NCI-H82 treated with DMSO at 0.1 percent for 48 hours (cell line): ENCODE measurements around the gene HIP1.
"Not testable (repeated sequence)": the region's sequence is repeated elsewhere in the genome, so short reads cannot be mapped to it uniquely, and the experiment has no call there.

Experiments used
- DNase-seq: peaks from one replicate; lab custom pipeline; 2025; ENCODE audit not compliant: unreplicated experiment; lab: John Stamatoyannopoulos, UW

Gene HIP1

DNA sequence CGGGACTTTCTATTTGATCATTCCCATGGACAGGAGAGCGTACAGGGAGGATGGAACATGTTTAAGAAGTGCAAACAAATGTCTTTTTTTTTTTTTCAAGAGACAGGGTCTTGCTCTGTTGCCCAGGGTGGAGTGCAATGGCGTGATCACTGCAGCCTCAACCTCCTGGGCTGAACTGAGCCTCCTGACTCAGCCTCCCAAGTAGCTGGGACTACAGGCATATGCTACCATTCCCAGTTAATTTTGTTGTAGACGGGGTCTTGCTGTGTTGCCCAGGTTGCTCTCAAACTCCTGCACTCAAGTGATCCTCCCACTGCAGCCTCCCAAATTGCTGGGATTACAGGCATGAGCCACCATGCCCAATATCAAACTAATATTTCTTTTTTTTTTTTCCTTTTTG, 206.1 kb downstream of the HIP1 start:
- DNase-seq = no peak

DNA sequence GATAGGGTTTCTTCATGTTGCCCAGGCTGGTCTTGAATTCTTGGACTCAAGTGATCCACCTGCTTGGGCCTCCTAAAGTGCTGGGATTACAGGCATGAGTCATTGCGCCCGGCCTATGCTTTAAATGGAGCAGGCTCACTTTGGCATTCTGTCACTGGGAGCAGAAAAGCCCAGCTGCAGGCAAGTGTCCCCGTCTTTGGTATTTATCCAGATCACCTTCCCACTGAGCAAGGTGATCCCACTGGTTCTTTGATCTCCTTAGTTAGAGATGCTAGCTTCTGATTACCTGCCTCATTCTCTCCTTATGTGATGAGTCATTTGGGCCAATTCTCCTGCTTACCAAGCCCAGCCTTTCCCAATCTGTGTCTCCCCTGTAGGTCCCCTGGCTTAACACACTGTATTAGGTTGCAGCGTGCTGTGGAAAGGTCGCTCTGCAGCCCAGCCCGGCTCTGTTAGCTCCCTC, 207.4 kb downstream of the HIP1 start:
- no peak for DNase-seq

DNA sequence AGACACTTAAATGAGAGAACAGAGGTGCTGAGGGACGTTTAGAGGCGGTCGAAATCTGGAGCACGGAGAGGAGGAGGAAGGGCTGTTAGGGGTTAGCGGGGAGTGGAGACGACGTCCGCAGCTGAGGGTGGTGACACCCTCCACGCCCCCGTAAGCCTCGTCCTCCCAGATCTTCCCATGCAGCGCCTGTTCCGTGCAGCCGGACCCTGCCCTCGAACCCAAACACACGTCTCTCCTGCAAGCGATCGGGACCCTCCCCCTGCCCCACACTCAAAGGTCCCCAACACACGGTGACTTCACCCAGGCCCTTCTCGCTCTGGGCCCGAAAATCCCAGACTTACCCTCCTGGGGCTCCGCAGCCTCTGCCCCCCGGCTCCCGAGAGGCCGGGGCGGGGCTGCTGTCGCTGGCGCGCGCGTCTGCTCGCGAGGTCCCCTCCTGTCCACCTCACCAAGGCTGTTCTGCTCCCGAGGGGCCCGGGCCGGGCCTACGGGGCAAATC, 211.5 kb downstream of the HIP1 start:
- not testable (repeated sequence) for DNase-seq

DNA sequence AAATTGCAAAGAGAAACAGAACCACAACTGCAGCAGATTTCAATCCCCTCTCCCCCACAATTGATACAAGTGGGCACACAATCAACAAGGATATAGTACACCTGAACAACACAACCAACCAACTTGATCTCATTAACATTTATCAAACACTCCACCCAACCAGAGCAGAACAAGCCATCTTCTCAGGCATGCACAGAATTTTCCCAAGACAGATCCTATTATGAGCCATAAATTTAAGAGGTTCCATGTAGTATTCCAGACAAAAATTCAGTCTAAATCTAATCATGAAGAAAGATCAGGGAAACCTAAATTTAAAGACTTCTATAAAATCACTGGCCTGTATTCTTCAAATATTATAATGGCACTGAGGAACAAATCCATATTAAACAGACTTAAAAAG, 217.0 kb downstream of the HIP1 start:
- not testable (repeated sequence) for DNase-seq

DNA sequence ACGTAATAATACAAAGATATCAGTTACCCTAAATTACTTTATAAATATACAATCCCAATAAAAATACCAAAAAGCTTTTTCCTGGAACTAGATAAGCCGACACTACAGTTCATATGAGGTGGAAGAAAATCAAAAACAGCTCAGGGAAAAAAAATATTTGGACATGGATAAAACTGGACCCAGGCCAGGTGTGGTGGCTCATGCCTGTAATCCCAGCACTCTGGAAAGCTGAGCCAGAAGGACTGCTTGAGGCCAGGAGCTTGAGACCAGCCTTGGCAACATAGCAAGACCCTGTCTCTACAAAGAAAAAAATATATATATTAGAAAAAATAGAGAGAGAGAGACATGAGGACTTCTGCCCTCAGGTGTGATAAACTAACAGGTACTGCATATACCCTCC, 219.9 kb downstream of the HIP1 start:
- not testable (repeated sequence) for DNase-seq

DNA sequence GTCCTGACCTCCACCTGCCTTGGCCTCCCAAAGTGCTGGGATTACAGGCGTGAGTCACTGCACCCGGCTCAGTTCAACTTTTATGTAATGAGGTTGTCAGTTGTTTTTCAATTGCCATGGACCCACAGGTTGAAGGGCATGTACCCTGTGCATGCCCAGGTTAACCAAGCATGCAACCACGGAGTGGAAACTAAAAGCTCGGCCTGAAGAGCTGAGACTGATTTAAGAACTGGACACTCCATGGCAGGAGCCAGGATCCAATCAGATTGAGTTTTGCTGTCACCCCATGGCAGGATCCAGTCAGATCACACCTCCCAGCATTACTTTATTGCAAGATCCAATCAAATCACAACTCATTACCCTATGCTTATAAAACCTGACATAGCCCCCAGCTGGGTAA, 229.7 kb downstream of the HIP1 start:
- not testable (repeated sequence) for DNase-seq

DNA sequence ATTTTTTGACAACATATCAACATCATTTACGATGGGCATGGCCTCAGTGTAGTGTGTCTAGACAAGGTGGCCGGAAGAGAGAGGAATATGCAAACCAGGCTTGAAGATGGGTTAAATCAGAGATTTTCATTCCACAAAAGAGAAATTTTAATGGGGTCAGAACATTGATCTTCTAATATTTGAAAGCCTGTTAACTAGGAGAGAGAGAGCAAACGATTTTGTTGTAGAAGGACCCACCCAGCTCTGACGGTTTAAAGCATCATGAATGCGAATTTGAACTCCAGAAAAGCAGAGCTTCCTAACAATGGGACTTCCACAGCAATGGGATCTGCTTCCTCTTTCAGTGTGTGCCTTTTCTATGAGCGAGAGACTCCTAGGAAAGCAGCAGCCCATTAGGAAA, 246.7 kb downstream of the HIP1 start, which contains the start of gene SPDYE5:
TSS of gene SPDYE5 (plus strand) at position 301 of the 400 bp plus-strand sequence. CDS start 1,728 bp downstream, outside the sequence.
- not testable (repeated sequence) for DNase-seq

DNA sequence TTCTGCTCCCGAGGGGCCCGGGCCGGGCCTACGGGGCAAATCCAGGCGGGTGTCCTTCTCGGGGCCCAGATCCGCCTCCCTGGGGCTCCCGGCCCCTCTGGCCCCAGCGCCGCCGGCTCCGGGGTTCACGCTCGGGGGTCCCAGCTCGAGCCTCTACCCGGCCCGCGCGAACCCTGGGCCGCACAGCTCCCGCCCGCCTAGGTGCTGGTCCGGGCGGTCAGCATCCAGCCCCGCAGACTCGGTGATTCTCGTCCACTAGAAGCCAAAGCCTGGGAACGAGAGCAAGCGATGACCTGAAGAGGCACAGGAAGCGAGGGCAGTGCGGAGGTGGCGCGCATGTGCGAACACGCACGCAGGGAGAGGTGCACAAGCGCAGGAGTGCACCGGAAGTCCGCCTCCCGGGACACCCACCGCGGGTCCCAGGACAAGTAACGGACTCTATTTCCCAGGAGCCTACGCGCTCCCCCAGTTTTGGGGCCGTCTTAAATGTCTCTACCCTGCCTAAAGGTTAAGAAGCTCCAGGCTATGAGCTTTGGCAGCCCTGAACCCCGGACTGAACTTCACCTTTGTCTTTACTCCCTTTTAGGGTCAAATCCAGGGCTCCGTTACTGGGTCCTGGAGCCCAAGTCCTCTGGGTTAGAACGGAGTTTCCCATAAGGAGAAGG, 252.6 kb downstream of the HIP1 start, which contains the start of gene POM121C:
TSS of gene POM121C (minus strand) at position 321 of the 665 bp plus-strand sequence. CDS start 44,803 bp downstream, outside the sequence.
- peak; percentile 71 for DNase-seq

DNA sequence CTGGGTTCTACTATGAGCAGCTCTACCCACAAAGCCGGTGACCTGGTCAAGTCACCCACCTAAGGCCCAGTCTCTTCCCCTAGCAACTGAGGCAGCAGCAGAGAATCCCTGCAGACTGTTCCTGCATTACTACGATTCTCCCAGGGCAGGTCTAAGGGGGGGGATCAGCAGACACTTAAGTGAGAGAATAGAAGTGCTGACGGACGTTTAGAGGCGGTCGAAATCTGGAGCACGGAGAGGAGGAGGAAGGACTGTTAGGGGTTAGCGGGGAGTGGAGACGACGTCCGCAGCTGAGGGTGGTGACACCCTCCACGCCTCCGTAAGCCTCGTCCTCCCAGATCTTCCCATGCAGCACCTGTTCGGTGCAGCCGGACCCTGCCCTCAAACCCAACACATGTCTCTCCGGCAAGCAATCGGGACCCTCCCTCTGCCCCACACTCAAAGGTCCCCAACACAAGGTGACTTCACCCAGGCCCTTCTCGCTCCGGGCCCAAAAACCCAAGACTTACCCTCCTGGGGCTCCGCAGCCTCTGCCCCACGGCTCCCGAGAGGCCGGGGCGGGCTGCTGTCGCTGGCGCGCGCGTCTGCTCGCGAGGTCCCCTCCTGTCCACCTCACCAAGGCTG, 253.3 kb downstream of the HIP1 start:
- DNase-seq = not testable (repeated sequence)
